Mesenchymal stem cell (in vitro differentiated cells and primary cell): ENCODE data around the gene SORCS1.

Experiments used
- DNase-seq: peaks from one replicate; pipeline ENCODE4 v3.0.0-alpha.2; 2013
- H2AFZ ChIP-seq: one replicate; pipeline ENCODE4 v1.6.1; 2013; ENCODE audit warnings: low read depth, mild to moderate bottlenecking, control low read depth, inconsistent platforms, low read length, moderate library complexity
- H2AK5ac ChIP-seq: 2 replicates; pipeline ENCODE4 v1.6.1; 2013; ENCODE audit warnings: low read length, moderate library complexity, mild to moderate bottlenecking, inconsistent platforms; ENCODE audit not compliant: severe bottlenecking
- H2BK120ac ChIP-seq: one replicate; pipeline ENCODE4 v1.6.1; 2013; ENCODE audit warnings: low read depth, mild to moderate bottlenecking, inconsistent platforms, low read length, moderate library complexity
- H2BK12ac ChIP-seq, 2 experiments: one replicate each; pipeline ENCODE4 v1.6.1; 2013; ENCODE audit warnings: inconsistent platforms in 2 of 2, low read length in 2 of 2, mild to moderate bottlenecking in 2 of 2, moderate library complexity in 2 of 2, control low read depth in 1 of 2
- H2BK15ac ChIP-seq: one replicate; pipeline ENCODE4 v1.6.1; 2013; ENCODE audit warnings: mild to moderate bottlenecking, low read depth, inconsistent platforms; ENCODE audit not compliant: poor library complexity, severe bottlenecking
- H2BK5ac ChIP-seq: 2 replicates; pipeline ENCODE4 v1.6.1; 2013; ENCODE audit warnings: low read depth, mild to moderate bottlenecking, low read length, control low read depth, inconsistent platforms; ENCODE audit not compliant: poor library complexity, severe bottlenecking
- H3K14ac ChIP-seq, 2 experiments: one replicate each; pipeline ENCODE4 v1.6.1; 2013; ENCODE audit warnings: inconsistent platforms in 2 of 2, low read length in 2 of 2, control low read depth in 1 of 2, mild to moderate bottlenecking in 1 of 2, moderate library complexity in 1 of 2
- H3K18ac ChIP-seq, 2 experiments: one replicate each; pipeline ENCODE4 v1.6.1; 2013; ENCODE audit warnings: inconsistent platforms in 2 of 2, low read length in 2 of 2, control low read depth in 1 of 2, low read depth in 1 of 2, mild to moderate bottlenecking in 1 of 2
- H3K23ac ChIP-seq, 2 experiments: one replicate each; pipeline ENCODE4 v1.6.1; 2013; ENCODE audit warnings: inconsistent platforms in 2 of 2, low read length in 2 of 2, mild to moderate bottlenecking in 2 of 2, moderate library complexity in 2 of 2, control low read depth in 1 of 2
- H3K27ac ChIP-seq: 2 replicates; pipeline ENCODE4 v1.5.1; 2013; ENCODE audit warnings: mild to moderate bottlenecking, moderate library complexity, low read length, control low read depth, inconsistent platforms; ENCODE audit not compliant: poor library complexity, severe bottlenecking
- H3K27me3 ChIP-seq, 2 experiments: 2 replicates each; pipeline versions ENCODE4 v1.6.1 to v1.7.0; 2013; ENCODE audit warnings: low read length in 2 of 2, mild to moderate bottlenecking in 2 of 2, moderate library complexity in 2 of 2, control low read depth in 1 of 2, inconsistent platforms in 1 of 2; ENCODE audit not compliant: control insufficient read depth in 1 of 2, insufficient read depth in 1 of 2
- H3K36me3 ChIP-seq, 2 experiments: 2 replicates each; pipeline versions ENCODE4 v1.6.1 to v1.7.0; 2013; ENCODE audit warnings: low read length in 2 of 2, control low read depth in 1 of 2, inconsistent platforms in 1 of 2, low read depth in 1 of 2, mild to moderate bottlenecking in 1 of 2; ENCODE audit not compliant: insufficient read depth in 2 of 2, control insufficient read depth in 1 of 2
- H3K4ac ChIP-seq, 2 experiments: one replicate each; pipeline ENCODE4 v1.6.1; 2013; ENCODE audit warnings: inconsistent platforms in 2 of 2, low read length in 2 of 2, mild to moderate bottlenecking in 2 of 2, moderate library complexity in 2 of 2, control low read depth in 1 of 2, low read depth in 1 of 2
- H3K4me1 ChIP-seq: 2 replicates; pipeline ENCODE4 v1.6.1; 2013; ENCODE audit warnings: low read depth, low read length, control low read depth; ENCODE audit not compliant: control insufficient read depth, insufficient read depth
- H3K4me2 ChIP-seq: 2 replicates; pipeline ENCODE4 v1.6.1; 2013; ENCODE audit warnings: low read length, mild to moderate bottlenecking, inconsistent platforms; ENCODE audit not compliant: poor library complexity, severe bottlenecking
- H3K4me3 ChIP-seq, 2 experiments: 2 replicates each; pipeline versions ENCODE4 v1.5.1 to v1.7.0; 2013; ENCODE audit warnings: low read length in 2 of 2, mild to moderate bottlenecking in 2 of 2, control low read depth in 1 of 2, low read depth in 1 of 2; ENCODE audit not compliant: insufficient read depth in 1 of 2
- H3K79me1 ChIP-seq: replicated peaks from 2 replicates; pipeline ENCODE4 v1.6.1; 2013; ENCODE audit warnings: mild to moderate bottlenecking, control low read depth, low read length, inconsistent platforms; ENCODE audit not compliant: poor library complexity, severe bottlenecking
- H3K9ac ChIP-seq: 2 replicates; pipeline ENCODE4 v1.7.0; 2013; ENCODE audit warnings: mild to moderate bottlenecking, low read length, moderate library complexity
- H3K9me3 ChIP-seq: 2 replicates; pipeline ENCODE4 v1.7.0; 2013; ENCODE audit warnings: mild to moderate bottlenecking, low read length; ENCODE audit not compliant: control insufficient read depth
- H4K8ac ChIP-seq: one replicate; pipeline ENCODE4 v1.6.1; 2013; ENCODE audit warnings: inconsistent platforms, mild to moderate bottlenecking, low read length, moderate library complexity
- H4K91ac ChIP-seq: one replicate; pipeline ENCODE4 v1.6.1; 2013; ENCODE audit warnings: mild to moderate bottlenecking, low read length, inconsistent platforms
- WGBS: methylation state at CpG from one replicate; pipeline ENCODE4 v1.1.7; 2013; ENCODE audit warnings: mixed read lengths; 5-methylcytosine and 5-hydroxymethylcytosine counted together

SORCS1 gene

DNA sequence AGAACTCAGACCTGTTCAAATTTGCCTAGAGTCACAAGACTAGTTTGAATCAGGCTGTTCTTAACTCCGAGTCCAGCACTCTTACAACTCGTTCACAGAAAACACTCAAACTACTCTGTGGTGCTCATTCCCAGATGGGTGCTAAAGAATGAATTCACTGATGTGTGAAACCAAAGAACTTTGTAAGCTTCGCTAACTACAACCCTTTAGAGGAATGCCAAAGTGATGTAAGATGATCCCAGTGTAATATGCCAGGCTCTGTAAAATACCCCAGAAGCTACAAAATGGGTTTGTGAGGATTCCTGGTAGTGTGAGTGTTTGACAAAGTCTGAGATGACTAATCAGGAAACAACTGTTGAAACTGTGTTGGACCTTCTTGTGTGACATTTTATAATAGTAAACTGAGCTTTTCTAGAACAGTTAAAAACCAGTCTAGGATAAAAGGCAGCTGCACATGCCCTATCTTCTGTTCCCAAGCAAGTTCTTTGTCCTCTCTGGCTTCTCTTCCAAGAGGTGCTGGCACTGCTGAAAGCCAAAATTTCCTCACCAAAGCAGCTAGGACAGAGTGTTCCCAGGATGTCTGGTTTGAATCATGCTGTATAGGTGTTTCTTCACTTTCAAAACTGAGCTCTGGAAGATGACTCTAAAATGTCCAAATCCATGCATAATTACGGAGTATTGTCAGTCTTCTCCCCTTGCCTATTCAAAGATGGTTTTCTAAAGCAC, 527.6 kb downstream of the SORCS1 start:
- 55% methylated on average over 4 of the region's 4 CpGs for WGBS
- no peak for DNase-seq
- no peak overlapping the region for H2BK5ac ChIP-seq
- H3K9me3 ChIP-seq: peaks cover 6% of the 10 kb centered on the region
- H3K4me3 ChIP-seq: no peak overlapping the region
- no peak overlapping the region for H3K4ac ChIP-seq
- H3K79me1 ChIP-seq: no peaks in the 10 kb centered on the region
- no peak overlapping the region for H4K91ac ChIP-seq
- no peaks in the 10 kb centered on the region for H3K27me3 ChIP-seq
- no peaks in the 10 kb centered on the region for H3K4me1 ChIP-seq
- H3K23ac ChIP-seq: no peak overlapping the region
- no peak overlapping the region for H2BK12ac ChIP-seq
- H3K27ac ChIP-seq: no peak overlapping the region
- H3K14ac ChIP-seq: no peak overlapping the region
- H2AFZ ChIP-seq: no peak overlapping the region
- no peak overlapping the region for H3K9ac ChIP-seq
- no peak overlapping the region for H2BK15ac ChIP-seq
- no peak overlapping the region for H3K4me2 ChIP-seq
- H2BK120ac ChIP-seq: no peak overlapping the region
- no peak overlapping the region for H3K18ac ChIP-seq
- no peaks in the 10 kb centered on the region for H3K36me3 ChIP-seq
- H2AK5ac ChIP-seq: no peak overlapping the region
- H4K8ac ChIP-seq: no peak overlapping the region

DNA sequence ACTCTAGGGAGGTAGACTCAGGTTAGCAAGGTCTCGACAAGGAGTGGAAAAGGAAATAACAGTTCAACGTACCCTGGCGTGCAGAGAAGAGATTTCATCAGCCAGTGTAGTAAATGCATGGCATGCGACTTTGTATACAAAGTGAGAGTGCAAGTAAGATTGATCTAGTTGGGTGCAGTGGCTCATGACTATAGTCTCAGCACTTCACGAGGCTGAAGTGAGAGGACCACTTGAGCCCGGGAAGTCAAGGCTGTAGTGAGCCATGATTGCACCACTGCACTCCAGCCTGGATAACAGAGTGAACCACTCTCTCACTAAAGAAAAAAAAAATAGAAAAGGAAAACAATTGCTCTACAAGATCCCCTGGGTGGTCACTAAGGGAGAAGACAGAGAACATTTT, 528.6 kb downstream of the SORCS1 start:
- no peak for DNase-seq
- Histone ChIP-seq H3K9ac (no peak overlapping the region), H2BK5ac (no peak overlapping the region), H3K4me2 (no peak overlapping the region), H3K18ac (no peak overlapping the region), H2AK5ac (no peak overlapping the region), H3K9me3 (peaks cover 6% of the 10 kb centered on the region), H2AFZ (no peak overlapping the region), H4K91ac (no peak overlapping the region), H3K4me3 (no peak overlapping the region), H3K27me3 (no peaks in the 10 kb centered on the region), H3K79me1 (no peaks in the 10 kb centered on the region), H3K14ac (no peak overlapping the region), H3K23ac (no peak overlapping the region), H3K36me3 (no peaks in the 10 kb centered on the region), H2BK120ac (no peak overlapping the region), H2BK15ac (no peak overlapping the region), H3K27ac (no peak overlapping the region), H2BK12ac (no peak overlapping the region), H3K4ac (no peak overlapping the region), H3K4me1 (no peaks in the 10 kb centered on the region), H4K8ac (no peak overlapping the region)
- 79% methylated on average over 5 of the region's 6 CpGs for WGBS

DNA sequence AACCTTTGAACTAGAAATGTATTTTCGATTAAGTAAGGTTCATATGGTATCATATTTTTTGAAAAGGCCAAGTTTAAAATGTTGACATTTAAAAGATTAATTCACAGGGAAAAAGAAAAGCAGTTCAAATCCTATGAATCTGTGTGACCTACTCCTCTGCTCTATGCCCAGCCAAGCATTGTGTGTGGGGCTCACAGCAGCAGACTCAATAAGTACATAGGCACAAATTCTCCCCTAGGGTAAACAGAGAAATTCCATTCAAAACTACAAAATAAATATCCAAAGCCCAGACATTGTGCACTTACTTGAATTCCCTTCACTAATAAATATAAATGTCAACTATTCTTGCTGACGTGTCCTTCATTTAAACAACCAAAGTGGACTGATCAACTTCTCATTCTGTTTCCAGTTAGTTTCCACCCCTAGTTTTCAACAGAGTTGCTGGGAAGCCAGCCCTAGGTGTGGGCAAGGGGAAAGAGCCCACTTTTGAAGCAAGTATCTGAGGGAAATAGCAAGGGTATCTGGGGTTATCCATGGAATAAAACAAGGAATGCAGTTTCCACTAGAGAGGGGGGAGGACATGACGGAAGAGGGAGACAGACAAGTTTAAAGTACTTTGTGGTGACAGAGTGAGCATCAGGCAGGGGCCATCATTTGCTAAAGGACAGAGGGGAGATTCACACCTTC, 533.3 kb downstream of the SORCS1 start:
- no peaks in the 10 kb centered on the region for H3K9me3 ChIP-seq
- H3K36me3 ChIP-seq: no peaks in the 10 kb centered on the region
- no peak overlapping the region for H2BK120ac ChIP-seq
- H2BK12ac ChIP-seq: no peak overlapping the region
- H2BK5ac ChIP-seq: no peak overlapping the region
- no peak overlapping the region for H4K8ac ChIP-seq
- no peak overlapping the region for H2BK15ac ChIP-seq
- H3K4me3 ChIP-seq: no peak overlapping the region
- H3K14ac ChIP-seq: no peak overlapping the region
- H3K18ac ChIP-seq: no peak overlapping the region
- H2AFZ ChIP-seq: no peak overlapping the region
- no peak overlapping the region for H3K9ac ChIP-seq
- H3K23ac ChIP-seq: no peak overlapping the region
- no peak for DNase-seq
- 74% methylated on average over 2 of the region's 3 CpGs for WGBS
- H3K4me2 ChIP-seq: no peak overlapping the region
- H3K79me1 ChIP-seq: no peaks in the 10 kb centered on the region
- H3K27ac ChIP-seq: no peak overlapping the region
- H2AK5ac ChIP-seq: no peak overlapping the region
- H3K27me3 ChIP-seq: peaks cover 0 to 9% of the 10 kb centered on the region in 2 experiments
- H3K4ac ChIP-seq: no peak overlapping the region
- H3K4me1 ChIP-seq: no peaks in the 10 kb centered on the region
- H4K91ac ChIP-seq: no peak overlapping the region

GRCh38 chr10:106626371-106626770, 538.1 kb downstream of the SORCS1 start:
- no peaks in the 10 kb centered on the region for H3K4me1 ChIP-seq
- 92% methylated on average over 2 of the region's 2 CpGs for WGBS

More at GRCh38 chr10:106626371-106626770, 538.1 kb downstream of the SORCS1 start:
- Histone ChIP-seq H2AK5ac (no peak overlapping the region), H3K36me3 (no peaks in the 10 kb centered on the region), H2BK5ac (no peak overlapping the region), H4K8ac (no peak overlapping the region), H3K4me2 (no peak overlapping the region), H3K79me1 (no peaks in the 10 kb centered on the region), H2BK15ac (no peak overlapping the region), H3K23ac (no peak overlapping the region), H3K4ac (no peak overlapping the region), H3K9me3 (no peaks in the 10 kb centered on the region), H3K9ac (no peak overlapping the region), H3K14ac (no peak overlapping the region), H3K4me3 (no peak overlapping the region), H2AFZ (no peak overlapping the region), H3K18ac (no peak overlapping the region), H2BK12ac (no peak overlapping the region), H3K27me3 (peaks cover 0 to 18% of the 10 kb centered on the region in 2 experiments), H4K91ac (no peak overlapping the region), H3K27ac (no peak overlapping the region), H2BK120ac (no peak overlapping the region)
- no peak for DNase-seq
